Gastrocnemius medialis (tissue), 4 donors: ENCODE data around the gene INSRR. TPM values are rescaled to one million over a fixed set of nuclear protein-coding genes. Genes with fewer than 3 reads are reported as not detected.

ENCODE experiments used
- ATAC-seq, 2 donors: fragments of 150-250 bp; one replicate each; pipeline ENCODE4 v1.9.1; 2016
- DNase-seq, 2 donors: peaks; one replicate each; pipeline ENCODE4 v3.0.0-alpha.2; 2019
- H3K27ac ChIP-seq, 4 donors: fragments of 200-600 bp; sonication (generic); 1 replicate in 1 of 4; 2 replicates in 3 of 4; pipeline ENCODE4 v1.5.1; 2016 to 2018; ENCODE audit warnings: mild to moderate bottlenecking in 2 of 4, moderate library complexity in 1 of 4
- H3K27me3 ChIP-seq, 3 donors: fragments of 200-600 bp; sonication (generic) in 2 of 3; 1 replicate in 1 of 3; 2 replicates in 2 of 3; pipeline versions ENCODE4 v1.5.1 to v1.6.0; 2016 to 2019; ENCODE audit warnings: mild to moderate bottlenecking in 1 of 3, moderate library complexity in 1 of 3
- H3K36me3 ChIP-seq, 2 donors: fragments of 200-600 bp; sonication (generic) in 1 of 2; one replicate each; pipeline ENCODE4 v1.5.1; 2017 to 2018
- H3K4me1 ChIP-seq, 2 donors: fragments of 200-600 bp; sonication (generic) in 1 of 2; one replicate each; pipeline ENCODE4 v1.5.1; 2016 to 2017; ENCODE audit warnings: mild to moderate bottlenecking in 2 of 2
- H3K4me3 ChIP-seq, 4 donors: fragments of 200-600 bp; sonication (generic) in 3 of 4; 1 replicate in 1 of 4; 2 replicates in 3 of 4; pipeline ENCODE4 v1.5.1; 2016 to 2019; ENCODE audit warnings: mild to moderate bottlenecking in 2 of 4
- H3K9me3 ChIP-seq, 3 donors: fragments of 200-600 bp; sonication (generic) in 2 of 3; 1 replicate in 1 of 3; 2 replicates in 2 of 3; pipeline ENCODE4 v1.5.1; 2016 to 2019
- CTCF ChIP-seq, 5 experiments: fragments of 450-650 bp in 3 of 5; fragments of 200-600 bp in 2 of 5; sonication (generic) in 2 of 5; IDR thresholded peaks in 4 of 5; conservative IDR thresholded peaks in 1 of 5; 1 replicate in 4 of 5; 2 replicates in 1 of 5; pipeline ENCODE4 v1.5.1; 2016 to 2019; ENCODE audit warnings: antibody characterized with exemption in 5 of 5, mild to moderate bottlenecking in 3 of 5, moderate library complexity in 3 of 5
- POLR2A ChIP-seq, 2 donors: fragments of 450-650 bp; IDR thresholded peaks; one replicate each; pipeline ENCODE4 v1.6.1; 2017; ENCODE audit warnings: antibody characterized with exemption in 2 of 2, mild to moderate bottlenecking in 2 of 2, moderate library complexity in 2 of 2
- in situ Hi-C, 4 donors: fragments of 200-750 bp; cut with MboI; loops; one replicate each; pipeline versions ENCODE4 v1.15.0 to v1.8.0; 2017; ENCODE audit warnings: low sequenced_read_pairs in 4 of 4
- intact Hi-C: fragments of 100-400 bp; cut with DNase I; formaldehyde crosslinking; loops from one replicate; pipeline ENCODE4 v1.15.1; 2023; ENCODE audit warnings: low total_unique reads
- total RNA-seq, 4 donors: library from RNA; depleted of rRNA; stranded (reverse); fragments of >200 nt; gene quantifications; one replicate each; pipeline versions ENCODE4 v1.1.0 to v1.2.3, GENCODE V29; 2016

The INSRR gene
- total RNA-seq, 4 donors from 2014 or later, result not detected

DNA sequence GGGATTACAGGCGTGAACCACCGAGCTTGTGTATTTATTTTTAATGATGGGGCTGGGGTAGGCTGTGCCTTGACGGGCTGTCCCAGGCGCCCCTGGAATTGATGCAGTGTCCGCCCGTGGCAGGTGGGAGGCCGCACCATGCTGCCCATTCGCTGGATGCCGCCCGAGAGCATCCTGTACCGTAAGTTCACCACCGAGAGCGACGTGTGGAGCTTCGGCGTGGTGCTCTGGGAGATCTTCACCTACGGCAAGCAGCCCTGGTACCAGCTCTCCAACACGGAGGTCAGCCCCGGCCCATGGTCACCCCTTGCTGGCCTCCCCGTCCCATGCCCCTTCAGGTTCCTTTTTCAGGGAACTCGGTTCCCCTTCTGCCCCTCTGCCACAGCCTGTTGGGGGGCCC is 21.0 kb upstream of the INSRR start:
- no peaks in the 10 kb centered on the region for H3K9me3 ChIP-seq
- no peak overlapping the region for H3K27ac ChIP-seq
- in situ Hi-C loops, result loop anchor here in 2 of 4 donors (10.0 to 25.0 kb wide), 2 partner anchors 165 to 193 kb away; partner anchors contain the start of gene NES (in 1 of the 2)
- no peaks in the 10 kb centered on the region for H3K36me3 ChIP-seq
- H3K4me1 ChIP-seq, result no peaks in the 10 kb centered on the region
- TF ChIP-seq CTCF (IDR thresholded peaks at IDR 0.05 in 4 of 5, conservative IDR thresholded peaks at IDR 0.05 in 1 of 5) (no peak), POLR2A (IDR thresholded peaks at IDR 0.05) (no peak)
- ATAC-seq, result no peak
- intact Hi-C loops, result no loop called here
- H3K27me3 ChIP-seq, result peaks cover 0 to 6% (median 0%) of the 10 kb centered on the region in 3 donors
- no peak overlapping the region for H3K4me3 ChIP-seq
- DNase-seq, result no peak

- H3K4me1 ChIP-seq, result no peaks in the 10 kb centered on the region
- no peak for ATAC-seq
- no peaks in the 10 kb centered on the region for H3K36me3 ChIP-seq
- no peak for TF ChIP-seq CTCF (IDR thresholded peaks at IDR 0.05 in 4 of 5, conservative IDR thresholded peaks at IDR 0.05 in 1 of 5)
- TF ChIP-seq POLR2A (IDR thresholded peaks at IDR 0.05), result no peak
- intact Hi-C loops (no loop called here), in situ Hi-C loops (loop anchor here in 1 of 4 donors (25.0 kb wide), 1 partner anchor 190 kb away; the partner anchor contains the start of gene NES)
- H3K9me3 ChIP-seq, result no peaks in the 10 kb centered on the region
- DNase-seq, result no peak
- peaks cover 0 to 4% (median 0%) of the 10 kb centered on the region in 3 donors for H3K27me3 ChIP-seq
- no peak overlapping the region for H3K4me3 ChIP-seq
- H3K27ac ChIP-seq, result no peak overlapping the region
Observed at GRCh38 chr1:156877433-156878170, 18.7 kb upstream of the INSRR start.

DNA sequence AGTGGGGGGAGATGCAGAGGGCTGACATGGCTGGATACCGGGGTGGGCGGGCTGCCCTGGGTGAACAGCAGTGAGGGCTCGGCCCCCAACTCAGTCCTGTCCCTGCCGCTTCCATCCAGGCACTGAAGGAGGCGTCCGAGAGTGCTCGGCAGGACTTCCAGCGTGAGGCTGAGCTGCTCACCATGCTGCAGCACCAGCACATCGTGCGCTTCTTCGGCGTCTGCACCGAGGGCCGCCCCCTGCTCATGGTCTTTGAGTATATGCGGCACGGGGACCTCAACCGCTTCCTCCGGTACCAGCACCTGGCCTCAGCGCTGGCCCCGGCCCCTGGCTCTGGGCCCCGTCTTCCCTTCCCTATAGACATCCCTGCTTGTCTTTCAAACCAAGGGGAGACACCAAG is 17.4 kb upstream of the INSRR start:
- no peaks in the 10 kb centered on the region for H3K4me1 ChIP-seq
- DNase-seq (no peak), ATAC-seq (no peak)
- no peak for TF ChIP-seq CTCF (IDR thresholded peaks at IDR 0.05 in 4 of 5, conservative IDR thresholded peaks at IDR 0.05 in 1 of 5)
- TF ChIP-seq POLR2A (IDR thresholded peaks at IDR 0.05), result no peak
- no peak overlapping the region for H3K27ac ChIP-seq
- no peaks in the 10 kb centered on the region for H3K36me3 ChIP-seq
- no peaks in the 10 kb centered on the region for H3K27me3 ChIP-seq
- intact Hi-C loops, result no loop called here
- H3K4me3 ChIP-seq, result no peak overlapping the region
- in situ Hi-C loops, result loop anchor here in 1 of 4 donors (25.0 kb wide), 1 partner anchor 189 kb away; the partner anchor contains the start of gene NES
- H3K9me3 ChIP-seq, result no peaks in the 10 kb centered on the region

GRCh38 chr1:156875341-156875615 is 16.4 kb upstream of the INSRR start:
- Histone ChIP-seq H3K27ac (no peak overlapping the region), H3K9me3 (no peaks in the 10 kb centered on the region), H3K36me3 (no peaks in the 10 kb centered on the region), H3K4me3 (no peak overlapping the region), H3K4me1 (no peaks in the 10 kb centered on the region), H3K27me3 (no peaks in the 10 kb centered on the region)
- ATAC-seq (no peak), DNase-seq (no peak)
- intact Hi-C loops, result no loop called here
- no peak for TF ChIP-seq POLR2A (IDR thresholded peaks at IDR 0.05)
- TF ChIP-seq CTCF (IDR thresholded peaks at IDR 0.05 in 4 of 5, conservative IDR thresholded peaks at IDR 0.05 in 1 of 5), result no peak
- in situ Hi-C loops, result loop anchor here in 1 of 4 donors (25.0 kb wide), 1 partner anchor 188 kb away; the partner anchor contains the start of gene NES
